Liver (tissue), 9 donors: ENCODE results near the gene SMIM36. TPM values are rescaled to one million over a fixed set of nuclear protein-coding genes. Genes with fewer than 3 reads are reported as not detected.

Experiments used
- DNase-seq: peaks from one replicate; pipeline ENCODE4 v3.0.0-alpha.2; 2017; ENCODE audit warnings: low spot score
- H3K27ac ChIP-seq, 2 donors: one replicate each; pipeline ENCODE4 v1.7.0; 2013; ENCODE audit warnings: inconsistent platforms in 2 of 2, low read length in 2 of 2, control low read depth in 1 of 2, low read depth in 1 of 2, mild to moderate bottlenecking in 1 of 2
- H3K27me3 ChIP-seq, 4 donors: one replicate each; pipeline versions ENCODE4 v1.6.1 to v1.7.0; 2013; ENCODE audit warnings: low read length in 3 of 4, inconsistent platforms in 1 of 4, mild to moderate bottlenecking in 1 of 4, moderate library complexity in 1 of 4; ENCODE audit not compliant: control insufficient read depth in 4 of 4, insufficient read depth in 4 of 4
- H3K36me3 ChIP-seq, 4 donors: one replicate each; pipeline versions ENCODE4 v1.6.1 to v1.7.0; 2013; ENCODE audit warnings: low read length in 3 of 4, mild to moderate bottlenecking in 3 of 4, low read depth in 1 of 4, moderate library complexity in 1 of 4; ENCODE audit not compliant: control insufficient read depth in 4 of 4, insufficient read depth in 3 of 4
- H3K4me1 ChIP-seq, 4 donors: one replicate each; pipeline versions ENCODE4 v1.6.1 to v1.7.0; 2013; ENCODE audit warnings: low read length in 3 of 4, mild to moderate bottlenecking in 3 of 4, moderate library complexity in 1 of 4; ENCODE audit not compliant: control insufficient read depth in 4 of 4, insufficient read depth in 4 of 4
- H3K4me3 ChIP-seq, 3 donors: one replicate each; pipeline versions ENCODE4 v1.6.1 to v1.7.0; 2013; ENCODE audit warnings: low read length in 3 of 3, control low read depth in 1 of 3, low read depth in 1 of 3, mild to moderate bottlenecking in 1 of 3
- H3K9ac ChIP-seq, 2 donors: one replicate each; pipeline ENCODE4 v1.7.0; 2013; ENCODE audit warnings: low read length in 2 of 2, mild to moderate bottlenecking in 2 of 2, moderate library complexity in 2 of 2, control low read depth in 1 of 2, low read depth in 1 of 2
- H3K9me3 ChIP-seq, 4 donors: one replicate each; pipeline versions ENCODE4 v1.6.1 to v1.7.0; 2013; ENCODE audit warnings: low read length in 3 of 4; ENCODE audit not compliant: control insufficient read depth in 4 of 4
- EGR1 ChIP-seq, 2 donors: IDR thresholded peaks; 2 replicates each; pipeline ENCODE4 v1.6.1; 2016 to 2018; ENCODE audit warnings: antibody characterized with exemption in 2 of 2, low read depth in 2 of 2
- FOXA1 ChIP-seq: IDR thresholded peaks from 2 replicates; pipeline ENCODE4 v1.6.1; 2016; ENCODE audit warnings: antibody characterized with exemption
- FOXA2 ChIP-seq: IDR thresholded peaks from 2 replicates; pipeline ENCODE4 v1.6.1; 2016; ENCODE audit warnings: antibody characterized with exemption
- GABPA ChIP-seq, 2 donors: IDR thresholded peaks in 1 of 2; conservative IDR thresholded peaks in 1 of 2; 2 replicates each; pipeline ENCODE4 v1.6.1; 2016; ENCODE audit warnings: antibody characterized with exemption in 2 of 2, mild to moderate bottlenecking in 1 of 2, moderate library complexity in 1 of 2
- HNF4A ChIP-seq, 2 donors: conservative IDR thresholded peaks; 2 replicates each; pipeline ENCODE4 v1.6.1; 2016; ENCODE audit warnings: antibody characterized with exemption in 2 of 2, mild to moderate bottlenecking in 2 of 2
- HNF4G ChIP-seq: IDR thresholded peaks from 2 replicates; pipeline ENCODE4 v1.6.1; 2016; ENCODE audit warnings: antibody characterized with exemption
- JUND ChIP-seq, 2 donors: IDR thresholded peaks; 2 replicates each; pipeline ENCODE4 v1.6.1; 2016; ENCODE audit warnings: antibody characterized with exemption in 2 of 2
- NR2F2 ChIP-seq: IDR thresholded peaks from 2 replicates; pipeline ENCODE4 v1.6.1; 2016; ENCODE audit warnings: antibody characterized with exemption
- RAD21 ChIP-seq, 2 donors: IDR thresholded peaks; 2 replicates each; pipeline ENCODE4 v1.6.1; 2016; ENCODE audit warnings: antibody characterized with exemption in 2 of 2, mild to moderate bottlenecking in 2 of 2
- RXRA ChIP-seq, 2 donors: IDR thresholded peaks; 2 replicates each; pipeline ENCODE4 v1.6.1; 2017 to 2018; ENCODE audit warnings: antibody characterized with exemption in 2 of 2, mild to moderate bottlenecking in 1 of 2
- SP1 ChIP-seq: IDR thresholded peaks from 2 replicates; pipeline ENCODE4 v1.6.1; 2018; ENCODE audit warnings: antibody characterized with exemption, mild to moderate bottlenecking
- YY1 ChIP-seq: IDR thresholded peaks from 2 replicates; pipeline ENCODE4 v1.6.1; 2016; ENCODE audit warnings: antibody characterized with exemption, mild to moderate bottlenecking
- whole genome bisulfite sequencing: extraction: QIAGEN DNeasy Blood & Tissue Kit; methylation state at CpG from one replicate; pipeline ENCODE4 v1.1.7; 2013; 5-methylcytosine and 5-hydroxymethylcytosine counted together
- polyA plus RNA-seq, 2 donors: library from polyadenylated mRNA; stranded (reverse) in 1 of 2; unstranded in 1 of 2; fragments of 200-250 nt in 1 of 2; fragments of >200 nt in 1 of 2; fragmentation: Nextera tagmentation in 1 of 2; extraction: Ambion mirVana in 1 of 2; gene quantifications; one replicate each; pipeline versions ENCODE4 v1.2.1 to v1.2.3, GENCODE V29; 2013 to 2015
- total RNA-seq, 2 donors: library from RNA; depleted of rRNA; stranded (reverse); fragments of >200 nt; gene quantifications; one replicate each; pipeline ENCODE4 v1.2.3, GENCODE V29; 2014
- TF ChIP-seq, protein P1 (sequence below): IDR thresholded peaks from 2 replicates; pipeline ENCODE4 v1.6.1; 2016; ENCODE audit warnings: antibody characterized with exemption, mild to moderate bottlenecking
- TF ChIP-seq, protein P2 (sequence below): IDR thresholded peaks from 2 replicates; pipeline ENCODE4 v1.6.1; 2016; ENCODE audit warnings: antibody characterized with exemption
- TF ChIP-seq, protein P3 (sequence below): fragments of 150-350 bp; IDR thresholded peaks from 2 replicates; pipeline ENCODE4 v1.5.1; 2017; ENCODE audit warnings: improper control_type of control experiment, low read depth, low read length; ENCODE audit not compliant: missing input control
- TF ChIP-seq, protein P4 (sequence below): IDR thresholded peaks from 2 replicates; pipeline ENCODE4 v1.6.1; 2016; ENCODE audit warnings: antibody characterized with exemption
- TF ChIP-seq, protein P5 (sequence below): IDR thresholded peaks from 2 replicates; pipeline ENCODE4 v1.6.1; 2016; ENCODE audit warnings: antibody characterized with exemption
- donor health status: healthy.
- donor health status: healthy.
- donor health status: healthy.
- donor health status: healthy.
- donor health status: healthy.

The SMIM36 gene
- total and polyA plus RNA-seq, 4 donors: not detected

DNA sequence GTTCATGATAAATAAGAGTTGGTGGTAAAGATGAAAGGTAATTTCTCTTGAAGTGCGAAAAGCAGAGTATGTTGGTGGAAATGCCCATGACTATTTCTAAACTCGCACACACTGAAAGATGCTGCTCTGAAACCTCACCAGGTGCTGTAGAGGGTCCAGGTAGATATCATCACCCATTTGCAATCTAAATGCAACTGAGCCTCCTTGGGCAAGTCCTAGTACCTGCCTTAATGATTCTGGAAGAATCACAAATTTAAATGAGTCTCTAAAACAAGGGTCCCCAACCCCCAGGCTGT lies 83.7 kb downstream of the SMIM36 start:
- TF ChIP-seq, protein P1, sequence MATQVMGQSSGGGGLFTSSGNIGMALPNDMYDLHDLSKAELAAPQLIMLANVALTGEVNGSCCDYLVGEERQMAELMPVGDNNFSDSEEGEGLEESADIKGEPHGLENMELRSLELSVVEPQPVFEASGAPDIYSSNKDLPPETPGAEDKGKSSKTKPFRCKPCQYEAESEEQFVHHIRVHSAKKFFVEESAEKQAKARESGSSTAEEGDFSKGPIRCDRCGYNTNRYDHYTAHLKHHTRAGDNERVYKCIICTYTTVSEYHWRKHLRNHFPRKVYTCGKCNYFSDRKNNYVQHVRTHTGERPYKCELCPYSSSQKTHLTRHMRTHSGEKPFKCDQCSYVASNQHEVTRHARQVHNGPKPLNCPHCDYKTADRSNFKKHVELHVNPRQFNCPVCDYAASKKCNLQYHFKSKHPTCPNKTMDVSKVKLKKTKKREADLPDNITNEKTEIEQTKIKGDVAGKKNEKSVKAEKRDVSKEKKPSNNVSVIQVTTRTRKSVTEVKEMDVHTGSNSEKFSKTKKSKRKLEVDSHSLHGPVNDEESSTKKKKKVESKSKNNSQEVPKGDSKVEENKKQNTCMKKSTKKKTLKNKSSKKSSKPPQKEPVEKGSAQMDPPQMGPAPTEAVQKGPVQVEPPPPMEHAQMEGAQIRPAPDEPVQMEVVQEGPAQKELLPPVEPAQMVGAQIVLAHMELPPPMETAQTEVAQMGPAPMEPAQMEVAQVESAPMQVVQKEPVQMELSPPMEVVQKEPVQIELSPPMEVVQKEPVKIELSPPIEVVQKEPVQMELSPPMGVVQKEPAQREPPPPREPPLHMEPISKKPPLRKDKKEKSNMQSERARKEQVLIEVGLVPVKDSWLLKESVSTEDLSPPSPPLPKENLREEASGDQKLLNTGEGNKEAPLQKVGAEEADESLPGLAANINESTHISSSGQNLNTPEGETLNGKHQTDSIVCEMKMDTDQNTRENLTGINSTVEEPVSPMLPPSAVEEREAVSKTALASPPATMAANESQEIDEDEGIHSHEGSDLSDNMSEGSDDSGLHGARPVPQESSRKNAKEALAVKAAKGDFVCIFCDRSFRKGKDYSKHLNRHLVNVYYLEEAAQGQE: no peak
- no peak for TF ChIP-seq FOXA2
- no peak for TF ChIP-seq HNF4A (conservative IDR thresholded peaks at IDR 0.05)
- no peak for TF ChIP-seq NR2F2
- no peak for TF ChIP-seq SP1
- TF ChIP-seq, protein P2, sequence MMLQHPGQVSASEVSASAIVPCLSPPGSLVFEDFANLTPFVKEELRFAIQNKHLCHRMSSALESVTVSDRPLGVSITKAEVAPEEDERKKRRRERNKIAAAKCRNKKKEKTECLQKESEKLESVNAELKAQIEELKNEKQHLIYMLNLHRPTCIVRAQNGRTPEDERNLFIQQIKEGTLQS: no peak
- TF ChIP-seq, protein P3, sequence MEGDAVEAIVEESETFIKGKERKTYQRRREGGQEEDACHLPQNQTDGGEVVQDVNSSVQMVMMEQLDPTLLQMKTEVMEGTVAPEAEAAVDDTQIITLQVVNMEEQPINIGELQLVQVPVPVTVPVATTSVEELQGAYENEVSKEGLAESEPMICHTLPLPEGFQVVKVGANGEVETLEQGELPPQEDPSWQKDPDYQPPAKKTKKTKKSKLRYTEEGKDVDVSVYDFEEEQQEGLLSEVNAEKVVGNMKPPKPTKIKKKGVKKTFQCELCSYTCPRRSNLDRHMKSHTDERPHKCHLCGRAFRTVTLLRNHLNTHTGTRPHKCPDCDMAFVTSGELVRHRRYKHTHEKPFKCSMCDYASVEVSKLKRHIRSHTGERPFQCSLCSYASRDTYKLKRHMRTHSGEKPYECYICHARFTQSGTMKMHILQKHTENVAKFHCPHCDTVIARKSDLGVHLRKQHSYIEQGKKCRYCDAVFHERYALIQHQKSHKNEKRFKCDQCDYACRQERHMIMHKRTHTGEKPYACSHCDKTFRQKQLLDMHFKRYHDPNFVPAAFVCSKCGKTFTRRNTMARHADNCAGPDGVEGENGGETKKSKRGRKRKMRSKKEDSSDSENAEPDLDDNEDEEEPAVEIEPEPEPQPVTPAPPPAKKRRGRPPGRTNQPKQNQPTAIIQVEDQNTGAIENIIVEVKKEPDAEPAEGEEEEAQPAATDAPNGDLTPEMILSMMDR: no peak
- TF ChIP-seq YY1: no peak
- H3K4me3 ChIP-seq: no peak overlapping the region
- no peaks in the 10 kb centered on the region for H3K9me3 ChIP-seq
- no peak overlapping the region for H3K27ac ChIP-seq
- H3K4me1 ChIP-seq: no peaks in the 10 kb centered on the region
- no peak for DNase-seq
- 97% methylated on average over 2 of the region's 2 CpGs for WGBS
- no peak overlapping the region for H3K9ac ChIP-seq
- H3K27me3 ChIP-seq: no peaks in the 10 kb centered on the region
- no peaks in the 10 kb centered on the region for H3K36me3 ChIP-seq

DNA sequence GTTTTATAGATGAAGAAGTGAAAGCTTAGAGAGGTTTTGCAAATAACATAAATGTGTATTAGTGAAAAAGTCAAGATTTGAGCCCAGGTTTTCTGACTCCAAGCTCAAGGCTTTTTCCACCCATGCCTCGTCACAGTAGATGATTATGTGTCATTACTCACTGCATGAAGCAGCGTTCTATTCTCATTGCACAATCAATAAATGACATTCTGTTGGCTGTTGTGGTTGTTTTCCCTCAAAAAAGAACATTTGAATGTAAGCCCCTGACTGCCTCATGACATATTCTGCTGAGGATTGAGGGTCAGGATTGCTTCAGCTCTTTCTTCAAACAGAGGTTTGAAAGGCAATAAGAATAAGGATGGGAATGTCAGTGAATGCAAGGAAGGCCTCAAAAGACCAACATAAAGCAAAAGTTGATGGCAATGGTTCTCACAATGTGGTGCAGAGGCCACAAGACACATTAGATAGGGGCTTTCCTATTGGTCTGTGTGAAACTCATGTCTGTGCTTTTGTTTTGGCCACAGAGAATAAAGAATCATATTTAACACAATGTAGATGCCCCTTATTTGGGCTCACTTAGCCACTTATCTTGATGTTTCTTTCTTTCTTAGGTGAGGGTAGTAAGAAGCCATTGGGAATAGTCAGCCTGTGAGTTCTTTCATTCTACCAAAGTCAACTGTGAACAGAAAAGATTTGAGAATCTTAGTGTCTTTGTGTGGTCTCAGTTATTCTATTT lies 84.2 kb downstream of the SMIM36 start:
- Histone ChIP-seq H3K9me3 (no peaks in the 10 kb centered on the region), H3K27ac (no peak overlapping the region), H3K36me3 (no peaks in the 10 kb centered on the region), H3K4me3 (no peak overlapping the region), H3K27me3 (no peaks in the 10 kb centered on the region), H3K4me1 (peaks cover 0 to 4% (median 2%) of the 10 kb centered on the region in 4 donors), H3K9ac (no peak overlapping the region)
- no peak for DNase-seq
- 81% methylated on average over 2 of the region's 2 CpGs for WGBS
- no peak for TF ChIP-seq FOXA2
- TF ChIP-seq, protein P1: no peak
- TF ChIP-seq GABPA (IDR thresholded peaks at IDR 0.05 in 1 of 2, conservative IDR thresholded peaks at IDR 0.05 in 1 of 2): no peak
- TF ChIP-seq, protein P4, sequence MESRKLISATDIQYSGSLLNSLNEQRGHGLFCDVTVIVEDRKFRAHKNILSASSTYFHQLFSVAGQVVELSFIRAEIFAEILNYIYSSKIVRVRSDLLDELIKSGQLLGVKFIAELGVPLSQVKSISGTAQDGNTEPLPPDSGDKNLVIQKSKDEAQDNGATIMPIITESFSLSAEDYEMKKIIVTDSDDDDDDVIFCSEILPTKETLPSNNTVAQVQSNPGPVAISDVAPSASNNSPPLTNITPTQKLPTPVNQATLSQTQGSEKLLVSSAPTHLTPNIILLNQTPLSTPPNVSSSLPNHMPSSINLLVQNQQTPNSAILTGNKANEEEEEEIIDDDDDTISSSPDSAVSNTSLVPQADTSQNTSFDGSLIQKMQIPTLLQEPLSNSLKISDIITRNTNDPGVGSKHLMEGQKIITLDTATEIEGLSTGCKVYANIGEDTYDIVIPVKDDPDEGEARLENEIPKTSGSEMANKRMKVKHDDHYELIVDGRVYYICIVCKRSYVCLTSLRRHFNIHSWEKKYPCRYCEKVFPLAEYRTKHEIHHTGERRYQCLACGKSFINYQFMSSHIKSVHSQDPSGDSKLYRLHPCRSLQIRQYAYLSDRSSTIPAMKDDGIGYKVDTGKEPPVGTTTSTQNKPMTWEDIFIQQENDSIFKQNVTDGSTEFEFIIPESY: no peak
- TF ChIP-seq HNF4A (conservative IDR thresholded peaks at IDR 0.05): no peak
- TF ChIP-seq, protein P2: no peak
- TF ChIP-seq, protein P3: no peak
- no peak for TF ChIP-seq RAD21 (IDR thresholded peaks at IDR 0.05)
- TF ChIP-seq EGR1 (IDR thresholded peaks at IDR 0.05; ENCODE audit: low read depth in 2 of 2): no peak
- no peak for TF ChIP-seq HNF4G
- no peak for TF ChIP-seq NR2F2
- no peak for TF ChIP-seq JUND (IDR thresholded peaks at IDR 0.05)
- TF ChIP-seq, protein P5, sequence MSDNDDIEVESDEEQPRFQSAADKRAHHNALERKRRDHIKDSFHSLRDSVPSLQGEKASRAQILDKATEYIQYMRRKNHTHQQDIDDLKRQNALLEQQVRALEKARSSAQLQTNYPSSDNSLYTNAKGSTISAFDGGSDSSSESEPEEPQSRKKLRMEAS: no peak
- no peak for TF ChIP-seq FOXA1
- no peak for TF ChIP-seq RXRA (IDR thresholded peaks at IDR 0.05)
